Colonic mucosa (tissue), 4 donors: Measurements from ENCODE around the gene BICRAL. TPM values are rescaled to one million over a fixed set of nuclear protein-coding genes. Genes with fewer than 3 reads are reported as not detected.
"Not testable (repeated sequence)": the region's sequence is repeated elsewhere in the genome, so short reads cannot be mapped to it uniquely, and the experiment has no call there.

Experiments used
- DNase-seq: peaks from one replicate; pipeline ENCODE4 v3.0.0-alpha.2; 2020
- H3K27ac ChIP-seq: fragments of 200-600 bp; one replicate; pipeline ENCODE4 v1.8.0; 2021
- H3K27me3 ChIP-seq: fragments of 200-600 bp; one replicate; pipeline ENCODE4 v1.8.0; 2021
- H3K36me3 ChIP-seq: fragments of 200-600 bp; one replicate; pipeline ENCODE4 v1.8.0; 2021
- H3K4me1 ChIP-seq: fragments of 200-600 bp; one replicate; pipeline ENCODE4 v1.8.0; 2021; ENCODE audit warnings: mild to moderate bottlenecking
- H3K4me3 ChIP-seq: fragments of 200-600 bp; one replicate; pipeline ENCODE4 v1.8.0; 2021
- H3K9ac ChIP-seq, 2 donors: one replicate each; pipeline ENCODE4 v1.7.0; 2013; ENCODE audit warnings: control low read depth in 2 of 2, low read depth in 2 of 2, low read length in 2 of 2
- H3K9me3 ChIP-seq: fragments of 200-600 bp; one replicate; pipeline ENCODE4 v1.8.0; 2021
- CTCF ChIP-seq: fragments of 200-600 bp; IDR thresholded peaks from one replicate; pipeline ENCODE4 v1.8.0; 2022; ENCODE audit warnings: antibody characterized with exemption, mild to moderate bottlenecking
- intact Hi-C: fragments of 100-400 bp; cut with DNase I; formaldehyde crosslinking; loops from one replicate; pipeline ENCODE4 v1.14.1; 2022
- total RNA-seq, 2 donors: library from RNA; stranded (reverse); fragmentation: NEBNext Ultra II Directional in 1 of 2; extraction: Animal tissue kit (Norgen Biotek cat#: 25700) in 1 of 2; gene quantifications; one replicate each; pipeline ENCODE4 v1.2.1, GENCODE V29; 2021
- donor health status: healthy.
- donor health status: DM: no; HTN: no; CAD: no.
- donor health status: DM: no; HTN: no; CAD: no.

The BICRAL gene
- total RNA-seq, 2 donors from 2014 or later: 11.5 to 15.3 TPM

GRCh38 chr6:42877695-42878094 lies 95.8 kb downstream of the BICRAL start:
- DNase-seq: no peak
- H3K36me3 ChIP-seq: no peaks in the 10 kb centered on the region
- no peaks in the 10 kb centered on the region for H3K27me3 ChIP-seq
- H3K4me1 ChIP-seq: peaks cover 4% of the 10 kb centered on the region
- H3K9ac ChIP-seq: peak overlapping the region in 1 of 2 donors; percentile 30
- no peak for TF ChIP-seq CTCF
- intact Hi-C loops: loop anchor here (2.0 kb wide), 1 partner anchor 217 kb away; no protein-coding TSS in a partner anchor
- H3K4me3 ChIP-seq: no peak overlapping the region
- H3K27ac ChIP-seq: no peak overlapping the region
- H3K9me3 ChIP-seq: no peaks in the 10 kb centered on the region

DNA sequence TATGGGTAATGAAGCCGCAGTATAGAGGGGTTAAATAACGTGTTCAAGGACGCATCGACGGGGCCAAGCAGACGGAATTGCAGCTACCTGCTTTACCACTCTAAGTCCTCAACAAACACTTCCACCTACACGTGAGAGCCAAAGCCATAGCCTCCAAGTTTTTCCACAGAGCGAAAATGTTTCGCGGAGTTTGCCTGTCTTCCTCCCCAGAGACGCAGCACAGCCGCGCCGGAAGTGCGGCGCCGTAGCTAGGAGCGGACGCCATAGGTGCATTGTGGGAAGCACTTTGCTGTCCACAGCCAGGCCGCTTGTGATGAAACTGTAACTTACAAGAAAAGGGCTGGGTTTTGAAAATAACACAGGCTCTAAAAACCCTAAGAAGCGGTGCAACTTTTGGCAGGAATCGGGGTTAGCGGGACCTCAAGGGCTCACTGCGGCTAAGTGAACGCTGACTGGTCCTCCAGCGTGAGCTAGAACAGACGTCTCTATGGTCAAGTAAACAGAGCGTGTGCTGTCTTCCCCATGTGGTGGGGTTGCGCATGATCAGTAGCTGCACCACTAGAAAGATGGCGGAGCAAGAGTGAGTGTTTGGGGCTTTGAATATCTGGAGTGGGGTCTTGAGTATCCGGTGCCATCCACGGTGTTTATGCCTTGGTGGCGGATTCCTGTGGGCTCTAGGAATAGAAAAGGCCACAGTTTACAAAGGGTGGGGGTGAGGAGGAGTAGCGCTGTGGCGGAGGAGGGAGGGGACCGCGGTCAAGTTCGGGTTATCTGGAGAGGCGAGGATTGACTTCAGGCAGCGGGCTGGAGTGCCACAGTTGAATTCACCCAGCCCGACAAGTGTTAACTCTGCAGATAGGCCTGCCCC lies 97.8 kb downstream of the BICRAL start, which contains the start of gene RPL7L1:
TSS of gene RPL7L1 (plus strand) at position 245 of the 868 bp plus-strand sequence. CDS start at position 540, 295 bp downstream.
- no peaks in the 10 kb centered on the region for H3K27me3 ChIP-seq
- H3K9me3 ChIP-seq: no peaks in the 10 kb centered on the region
- peaks cover 13% of the 10 kb centered on the region for H3K36me3 ChIP-seq
- peak; percentile 90 for DNase-seq
- peak within 1 kb of the TSS; percentile 66 to 79 for H3K9ac ChIP-seq
- H3K27ac ChIP-seq: peak within 1 kb of the TSS; percentile 88
- H3K4me1 ChIP-seq: peaks cover 4% of the 10 kb centered on the region
- no peak for TF ChIP-seq CTCF
- intact Hi-C loops: no loop called here
- H3K4me3 ChIP-seq: peak within 1 kb of the TSS; percentile 62

DNA sequence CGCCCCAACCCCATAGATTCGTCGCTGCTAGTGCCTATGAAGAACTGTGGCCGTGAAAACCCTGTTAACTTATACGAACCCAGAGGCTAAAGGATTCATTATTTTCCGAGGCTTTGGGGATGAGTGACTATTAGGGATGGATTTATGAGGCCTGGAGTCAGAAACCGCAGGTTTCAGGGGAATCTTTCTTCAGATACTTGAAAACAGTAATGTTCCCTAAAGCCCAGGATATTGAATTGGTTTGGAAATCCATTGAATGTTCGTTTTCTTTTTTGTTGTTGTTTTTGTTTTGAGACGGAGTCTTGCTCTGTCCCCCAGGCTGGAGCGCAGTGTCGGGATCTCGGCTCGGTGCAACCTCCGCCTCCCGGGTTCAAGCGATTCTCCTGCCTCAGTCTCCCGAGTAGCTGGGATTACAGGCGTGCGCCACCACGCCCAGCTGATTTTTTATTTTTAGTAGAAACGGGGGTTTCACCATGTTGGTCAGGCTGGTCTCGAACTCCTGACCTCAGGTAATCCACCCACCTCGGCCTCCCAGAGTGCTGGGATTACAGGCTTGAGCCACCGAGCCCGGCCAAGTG lies 98.5 kb downstream of the BICRAL start:
- H3K4me1 ChIP-seq, DNase-seq, H3K9me3 ChIP-seq, intact Hi-C loops, H3K27me3 ChIP-seq: not testable (repeated sequence)
- Histone ChIP-seq H3K36me3 (peaks cover 16% of the 10 kb centered on the region), H3K4me3 (peak overlapping the region; percentile 62), H3K27ac (peak overlapping the region; percentile 88), H3K9ac (peak overlapping the region; percentile 66 to 79)

DNA sequence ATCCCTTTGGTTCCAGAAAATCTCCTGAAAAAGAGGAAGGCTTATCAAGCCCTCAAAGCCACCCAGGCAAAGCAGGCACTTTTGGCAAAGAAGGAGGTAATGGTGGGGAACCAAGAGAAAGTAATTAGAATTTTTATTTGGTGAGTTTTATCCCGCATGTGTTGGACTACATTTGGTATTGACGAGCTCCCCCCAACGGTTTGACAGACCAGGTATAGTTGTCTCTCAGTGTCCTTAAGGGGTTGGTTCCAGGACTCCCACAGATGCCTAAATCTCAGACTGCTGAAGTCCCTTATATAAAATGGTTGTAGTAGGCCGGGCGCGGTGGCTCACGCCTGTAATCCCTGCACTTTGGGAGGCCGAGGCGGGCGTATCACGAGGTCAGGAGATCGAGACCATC lies 99.0 kb downstream of the BICRAL start:
- Histone ChIP-seq H3K9ac (peak overlapping the region; percentile 66 to 79), H3K4me3 (peak overlapping the region; percentile 62)
- intact Hi-C loops: not testable (repeated sequence)

GRCh38 chr6:42885702-42886101 lies 103.8 kb downstream of the BICRAL start:
- H3K27me3 ChIP-seq: no peaks in the 10 kb centered on the region
- H3K4me3 ChIP-seq: no peak overlapping the region
- peaks cover 4% of the 10 kb centered on the region for H3K4me1 ChIP-seq
- DNase-seq: no peak
- TF ChIP-seq CTCF: no peak
- intact Hi-C loops: no loop called here
- H3K27ac ChIP-seq: no peak overlapping the region
- H3K9ac ChIP-seq: no peak overlapping the region
- H3K9me3 ChIP-seq: no peaks in the 10 kb centered on the region
- H3K36me3 ChIP-seq: peaks cover 16% of the 10 kb centered on the region

More for the DNA sequence above, 99.0 kb downstream of the BICRAL start:
- peaks cover 16% of the 10 kb centered on the region for H3K36me3 ChIP-seq
- not testable (repeated sequence) for H3K4me1 ChIP-seq, H3K27me3 ChIP-seq, H3K9me3 ChIP-seq, DNase-seq, H3K27ac ChIP-seq

GRCh38 chr6:42888201-42888600 lies 106.3 kb downstream of the BICRAL start:
- H3K27me3 ChIP-seq, H3K4me1 ChIP-seq, H3K27ac ChIP-seq, H3K9me3 ChIP-seq, H3K9ac ChIP-seq, DNase-seq, H3K4me3 ChIP-seq, intact Hi-C loops: not testable (repeated sequence)
- H3K36me3 ChIP-seq: peaks cover 16% of the 10 kb centered on the region
